ENCODE results near the gene COL3A1.

The COL3A1 gene

DNA sequence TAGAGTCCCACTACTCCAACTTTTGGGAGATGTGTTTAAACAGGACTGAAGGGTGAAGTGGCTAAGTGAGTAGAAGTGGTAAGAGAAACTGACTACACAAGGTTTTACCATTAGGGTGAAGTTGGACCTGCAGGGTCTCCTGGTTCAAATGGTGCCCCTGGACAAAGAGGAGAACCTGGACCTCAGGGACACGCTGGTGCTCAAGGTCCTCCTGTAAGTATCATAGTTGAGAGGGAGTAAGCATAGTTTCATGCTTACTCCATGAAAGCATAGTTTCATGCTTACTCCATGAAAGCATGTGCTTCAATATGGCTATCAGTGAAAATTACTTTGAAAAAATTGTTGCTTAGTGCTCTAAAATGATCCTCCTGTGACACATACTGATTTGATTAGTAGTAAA lies 19.1 kb downstream of the COL3A1 start:
- TF ChIP-seq, protein P1, sequence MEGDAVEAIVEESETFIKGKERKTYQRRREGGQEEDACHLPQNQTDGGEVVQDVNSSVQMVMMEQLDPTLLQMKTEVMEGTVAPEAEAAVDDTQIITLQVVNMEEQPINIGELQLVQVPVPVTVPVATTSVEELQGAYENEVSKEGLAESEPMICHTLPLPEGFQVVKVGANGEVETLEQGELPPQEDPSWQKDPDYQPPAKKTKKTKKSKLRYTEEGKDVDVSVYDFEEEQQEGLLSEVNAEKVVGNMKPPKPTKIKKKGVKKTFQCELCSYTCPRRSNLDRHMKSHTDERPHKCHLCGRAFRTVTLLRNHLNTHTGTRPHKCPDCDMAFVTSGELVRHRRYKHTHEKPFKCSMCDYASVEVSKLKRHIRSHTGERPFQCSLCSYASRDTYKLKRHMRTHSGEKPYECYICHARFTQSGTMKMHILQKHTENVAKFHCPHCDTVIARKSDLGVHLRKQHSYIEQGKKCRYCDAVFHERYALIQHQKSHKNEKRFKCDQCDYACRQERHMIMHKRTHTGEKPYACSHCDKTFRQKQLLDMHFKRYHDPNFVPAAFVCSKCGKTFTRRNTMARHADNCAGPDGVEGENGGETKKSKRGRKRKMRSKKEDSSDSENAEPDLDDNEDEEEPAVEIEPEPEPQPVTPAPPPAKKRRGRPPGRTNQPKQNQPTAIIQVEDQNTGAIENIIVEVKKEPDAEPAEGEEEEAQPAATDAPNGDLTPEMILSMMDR (IDR thresholded peaks at IDR 0.05; ENCODE audit: insufficient read depth, low read depth, low read length, missing control alignments): no peak
- no peak overlapping the region for H3K4me3 ChIP-seq (ENCODE audit: low read depth, low read length)
- DNase-seq (ENCODE audit: low read depth): no peak

DNA sequence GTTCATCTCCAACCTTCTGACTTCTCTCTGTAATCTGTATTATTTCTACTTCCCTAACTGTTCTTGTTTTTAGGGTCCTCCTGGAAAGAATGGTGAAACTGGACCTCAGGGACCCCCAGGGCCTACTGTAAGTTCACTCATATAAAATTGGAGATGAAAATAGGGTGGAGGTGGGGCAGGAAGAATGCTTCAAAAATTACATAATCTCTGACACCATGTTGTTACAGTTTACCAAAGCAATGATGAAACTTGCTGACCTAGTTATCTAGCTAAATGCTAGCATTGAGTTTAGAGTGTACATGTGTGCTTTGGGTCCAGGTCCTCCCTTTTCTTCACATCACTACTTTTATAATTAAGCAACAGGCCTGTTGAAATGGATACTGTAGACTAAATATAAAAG lies 23.1 kb downstream of the COL3A1 start:
- TF ChIP-seq, protein P1 (IDR thresholded peaks at IDR 0.05; ENCODE audit: insufficient read depth, low read depth, low read length, missing control alignments): no peak

DNA sequence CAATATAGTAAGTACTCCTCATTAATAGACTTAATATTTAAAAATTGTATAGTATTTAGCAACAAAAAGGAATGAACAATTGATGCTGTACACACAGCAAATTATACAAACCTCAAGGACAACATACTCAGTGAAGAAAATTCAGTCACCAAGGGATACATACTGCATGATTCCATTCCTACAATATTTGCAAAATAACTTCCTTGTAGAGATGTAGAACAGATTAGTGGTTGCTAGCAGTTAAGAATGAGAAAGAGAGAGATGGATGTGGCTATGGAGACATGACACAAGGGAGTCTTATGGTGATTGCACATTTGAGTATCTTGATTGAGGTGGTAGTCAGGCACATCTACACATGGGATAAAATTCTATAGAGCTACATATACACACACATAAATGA lies 26.0 kb downstream of the COL3A1 start:
- TF ChIP-seq, protein P1 (IDR thresholded peaks at IDR 0.05; ENCODE audit: insufficient read depth, low read depth, low read length, missing control alignments): no peak
- no peak for DNase-seq (ENCODE audit: low read depth)
- no peak overlapping the region for H3K4me3 ChIP-seq (ENCODE audit: low read depth, low read length)

More for the DNA sequence above, 23.1 kb downstream of the COL3A1 start:
- H3K4me3 ChIP-seq (ENCODE audit: low read depth, low read length): no peak overlapping the region
- no peak for DNase-seq (ENCODE audit: low read depth)

DNA sequence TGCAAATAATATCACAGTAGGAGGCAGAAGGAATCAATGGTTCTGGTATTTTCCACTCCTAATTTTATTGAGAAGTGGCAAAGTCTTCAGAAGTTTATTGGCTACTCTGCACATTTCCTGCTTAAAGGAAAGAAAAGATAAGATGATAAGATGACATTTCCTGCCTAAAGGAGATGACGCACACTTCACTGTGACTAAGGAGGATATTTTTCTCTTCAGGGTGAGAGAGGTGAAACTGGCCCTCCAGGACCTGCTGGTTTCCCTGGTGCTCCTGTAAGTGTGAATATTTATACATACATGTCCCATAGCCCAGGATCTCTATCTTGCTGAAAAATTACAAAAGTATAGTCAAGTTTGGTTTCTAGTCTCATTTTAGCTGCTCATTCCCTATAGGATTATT lies 27.9 kb downstream of the COL3A1 start:
- H3K4me3 ChIP-seq (ENCODE audit: low read depth, low read length): no peak overlapping the region
- DNase-seq (ENCODE audit: low read depth): no peak
- TF ChIP-seq, protein P1 (IDR thresholded peaks at IDR 0.05; ENCODE audit: insufficient read depth, low read depth, low read length, missing control alignments): no peak

DNA sequence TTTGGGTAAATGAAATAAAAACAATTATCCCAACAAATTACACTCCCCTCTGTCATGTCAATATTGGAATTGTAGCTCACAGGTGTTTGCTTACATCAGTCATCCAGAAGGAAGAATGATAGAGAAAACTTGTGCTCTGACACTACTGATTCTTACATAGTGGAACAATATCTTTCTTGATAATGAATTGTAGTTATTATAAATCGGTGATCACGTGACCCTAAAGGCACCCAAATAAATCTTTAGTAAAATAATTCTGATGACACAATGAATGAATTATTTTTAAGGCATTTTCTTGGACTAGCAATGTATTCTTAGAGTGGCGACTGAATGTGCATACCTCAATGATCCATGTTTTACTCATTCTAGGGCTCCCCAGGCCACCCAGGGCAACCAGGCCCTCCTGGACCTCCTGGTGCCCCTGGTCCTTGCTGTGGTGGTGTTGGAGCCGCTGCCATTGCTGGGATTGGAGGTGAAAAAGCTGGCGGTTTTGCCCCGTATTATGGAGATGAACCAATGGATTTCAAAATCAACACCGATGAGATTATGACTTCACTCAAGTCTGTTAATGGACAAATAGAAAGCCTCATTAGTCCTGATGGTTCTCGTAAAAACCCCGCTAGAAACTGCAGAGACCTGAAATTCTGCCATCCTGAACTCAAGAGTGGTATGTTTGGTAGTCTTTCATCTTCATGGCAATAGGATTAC lies 34.5 kb downstream of the COL3A1 start:
- no peak overlapping the region for H3K4me3 ChIP-seq (ENCODE audit: low read depth, low read length)
- TF ChIP-seq, protein P1 (IDR thresholded peaks at IDR 0.05; ENCODE audit: insufficient read depth, low read depth, low read length, missing control alignments): no peak
- no peak for DNase-seq (ENCODE audit: low read depth)

DNA sequence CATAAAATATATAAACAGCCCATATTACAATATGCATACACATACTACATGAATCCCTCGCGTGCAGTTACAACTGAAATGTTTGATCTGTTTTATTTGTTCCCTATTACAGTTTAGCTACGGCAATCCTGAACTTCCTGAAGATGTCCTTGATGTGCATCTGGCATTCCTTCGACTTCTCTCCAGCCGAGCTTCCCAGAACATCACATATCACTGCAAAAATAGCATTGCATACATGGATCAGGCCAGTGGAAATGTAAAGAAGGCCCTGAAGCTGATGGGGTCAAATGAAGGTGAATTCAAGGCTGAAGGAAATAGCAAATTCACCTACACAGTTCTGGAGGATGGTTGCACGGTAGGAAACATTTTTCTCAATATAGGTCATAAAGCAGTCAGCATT lies 36.4 kb downstream of the COL3A1 start:
- TF ChIP-seq, protein P1 (IDR thresholded peaks at IDR 0.05; ENCODE audit: insufficient read depth, low read depth, low read length, missing control alignments): no peak
- no peak overlapping the region for H3K4me3 ChIP-seq (ENCODE audit: low read depth, low read length)
- DNase-seq (ENCODE audit: low read depth): no peak

DNA sequence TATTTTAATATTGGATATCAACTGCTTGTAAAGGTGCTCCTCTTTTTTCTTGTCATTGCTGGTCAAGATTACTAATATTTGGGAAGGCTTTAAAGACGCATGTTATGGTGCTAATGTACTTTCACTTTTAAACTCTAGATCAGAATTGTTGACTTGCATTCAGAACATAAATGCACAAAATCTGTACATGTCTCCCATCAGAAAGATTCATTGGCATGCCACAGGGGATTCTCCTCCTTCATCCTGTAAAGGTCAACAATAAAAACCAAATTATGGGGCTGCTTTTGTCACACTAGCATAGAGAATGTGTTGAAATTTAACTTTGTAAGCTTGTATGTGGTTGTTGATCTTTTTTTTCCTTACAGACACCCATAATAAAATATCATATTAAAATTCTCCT lies 38.2 kb downstream of the COL3A1 start:
- DNase-seq (ENCODE audit: low read depth): no peak
- TF ChIP-seq, protein P1 (IDR thresholded peaks at IDR 0.05; ENCODE audit: insufficient read depth, low read depth, low read length, missing control alignments): no peak
- no peak overlapping the region for H3K4me3 ChIP-seq (ENCODE audit: low read depth, low read length)

Measured in GM12865 (cell line).